NCI-H1417 (cell line): ENCODE results near the gene CCNJL.

ENCODE experiments used
- DNase-seq, 3 experiments: peaks; one replicate each; lab custom pipeline; 2025; lab: John Stamatoyannopoulos, UW

Gene CCNJL

DNA sequence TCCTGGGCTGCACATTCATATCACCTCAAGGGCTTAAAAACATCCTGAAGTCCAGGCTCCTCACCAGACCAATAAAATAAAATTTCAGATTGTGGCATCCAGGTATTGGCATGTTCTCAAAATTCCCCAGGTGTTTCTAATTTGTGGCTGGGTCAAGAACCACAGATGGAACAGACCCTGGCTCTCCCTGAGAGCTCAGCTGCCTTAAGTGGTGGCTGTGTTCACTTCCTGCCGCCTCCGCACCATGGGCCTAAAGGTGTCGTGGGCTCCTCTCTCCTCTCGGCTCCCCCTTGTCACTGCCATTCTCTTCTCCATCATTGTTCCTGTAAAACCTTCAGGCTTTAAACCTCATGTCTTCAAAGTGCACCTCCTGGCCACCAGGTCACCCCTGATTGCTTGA is 17.8 kb upstream of the CCNJL start:
- no peak for DNase-seq

DNA sequence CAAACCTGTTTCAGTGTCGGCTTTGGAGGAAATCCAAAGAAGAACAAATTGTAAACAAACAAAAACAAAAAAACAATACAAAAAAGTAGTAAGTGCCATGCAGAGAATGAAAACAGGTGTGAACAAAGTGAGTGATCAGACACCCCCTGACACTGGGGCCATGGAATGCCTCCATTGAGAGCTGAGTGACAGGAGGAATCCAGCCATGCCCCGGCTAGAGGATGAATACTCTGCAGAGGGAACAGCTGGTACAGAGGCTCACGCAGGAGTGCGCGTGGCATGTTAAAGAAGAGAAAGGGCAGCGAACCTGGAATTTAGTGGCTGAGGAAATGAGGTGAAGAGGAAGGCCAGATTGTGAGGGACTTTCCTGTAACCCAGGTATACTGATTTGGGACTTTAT is 15.5 kb upstream of the CCNJL start:
- no peak for DNase-seq

DNA sequence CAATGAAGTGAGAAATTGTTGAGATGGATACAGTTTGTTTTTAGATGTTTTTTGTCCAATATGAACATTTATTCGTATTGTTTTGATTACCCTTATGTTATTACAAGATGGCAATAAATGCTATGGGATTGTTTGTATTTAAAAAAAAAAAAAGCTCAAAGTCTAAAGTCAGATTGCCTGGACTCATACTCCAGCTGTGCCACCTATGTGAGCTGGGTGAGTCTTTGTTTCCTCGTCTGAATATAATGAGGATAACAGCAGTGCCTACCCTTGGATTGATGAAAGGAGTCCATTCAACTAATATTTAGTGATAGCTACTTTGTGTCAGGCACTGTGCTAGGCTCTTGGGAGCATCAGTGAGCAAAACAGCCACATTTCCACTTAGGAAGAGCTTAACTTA is 14.6 kb upstream of the CCNJL start:
- DNase-seq: no peak

DNA sequence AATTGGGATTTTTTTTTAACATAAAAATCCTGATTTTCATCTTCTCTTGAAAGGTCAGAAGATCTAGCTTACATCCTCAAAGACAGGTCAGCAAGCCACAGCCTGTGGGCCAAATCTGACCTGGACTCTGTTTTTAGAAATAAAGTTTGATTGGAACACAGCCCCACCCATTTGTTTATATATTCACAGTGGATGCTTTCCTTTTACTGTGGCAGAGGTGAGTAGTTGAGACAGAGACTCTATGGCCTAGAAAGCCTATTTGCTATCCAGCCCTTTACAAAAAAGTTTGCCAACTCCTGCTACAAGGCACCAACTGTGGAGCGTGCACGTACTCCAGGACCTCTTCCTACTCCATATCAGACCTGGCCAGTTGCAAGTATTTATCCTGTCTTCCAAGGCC is 13.4 kb upstream of the CCNJL start:
- DNase-seq: no peak

DNA sequence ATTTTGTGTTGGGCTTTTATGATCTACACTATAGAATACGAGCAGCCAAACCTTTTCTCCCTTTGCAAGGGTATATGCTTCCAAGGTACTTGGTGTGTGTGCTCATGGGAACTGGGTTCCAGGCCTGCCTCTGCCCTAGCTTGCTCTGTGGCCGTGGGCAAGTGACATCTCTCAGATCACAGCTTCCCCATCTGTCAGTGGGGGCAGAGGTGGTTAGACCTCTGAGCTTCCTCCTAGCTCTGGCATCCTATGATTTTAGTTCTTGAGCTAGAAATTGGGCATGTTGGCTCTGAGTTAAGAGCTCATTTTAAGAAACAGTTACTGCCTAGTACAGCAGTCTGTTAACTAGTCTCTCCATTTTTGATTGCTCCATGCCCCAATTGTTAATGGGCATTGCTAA is 12.5 kb upstream of the CCNJL start:
- DNase-seq: no peak

DNA sequence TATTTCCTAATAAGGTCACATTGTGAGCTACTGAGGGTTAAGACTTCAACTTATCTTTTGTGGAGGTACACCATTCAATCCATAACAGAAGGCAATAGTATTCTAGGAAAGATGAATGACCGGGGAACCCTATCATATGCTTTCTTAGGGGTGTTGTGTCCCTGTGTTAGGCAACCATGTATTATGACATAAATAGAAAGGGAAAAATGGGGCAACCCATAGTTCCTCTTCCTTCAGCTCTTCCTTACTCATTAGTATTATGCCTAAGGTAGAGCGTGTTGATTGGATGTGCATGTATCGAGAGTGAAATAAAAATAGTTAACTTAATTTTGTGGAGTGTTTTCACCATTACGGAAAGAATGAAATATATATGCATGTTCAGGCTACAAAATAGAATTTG is 6.0 kb upstream of the CCNJL start:
- DNase-seq: no peak

DNA sequence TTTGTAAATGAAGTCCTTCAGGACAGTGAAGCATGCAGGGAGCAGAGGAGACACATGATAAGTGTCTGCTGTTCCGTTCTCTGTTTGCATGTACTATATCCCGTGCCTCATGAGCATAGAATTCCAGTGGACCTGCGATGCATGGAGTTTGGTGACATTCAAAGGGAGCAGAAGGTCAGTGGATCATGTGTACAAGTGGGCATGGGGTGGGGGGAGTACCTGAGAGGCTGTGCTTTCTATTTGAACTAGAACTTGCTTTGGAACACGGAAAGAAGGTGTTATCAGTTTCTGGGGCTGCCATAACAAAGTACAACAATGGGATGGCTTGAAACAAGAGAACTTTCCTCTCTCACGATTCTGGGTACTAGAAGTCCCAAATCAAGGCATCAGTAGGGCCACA is 5.1 kb upstream of the CCNJL start:
- no peak for DNase-seq

DNA sequence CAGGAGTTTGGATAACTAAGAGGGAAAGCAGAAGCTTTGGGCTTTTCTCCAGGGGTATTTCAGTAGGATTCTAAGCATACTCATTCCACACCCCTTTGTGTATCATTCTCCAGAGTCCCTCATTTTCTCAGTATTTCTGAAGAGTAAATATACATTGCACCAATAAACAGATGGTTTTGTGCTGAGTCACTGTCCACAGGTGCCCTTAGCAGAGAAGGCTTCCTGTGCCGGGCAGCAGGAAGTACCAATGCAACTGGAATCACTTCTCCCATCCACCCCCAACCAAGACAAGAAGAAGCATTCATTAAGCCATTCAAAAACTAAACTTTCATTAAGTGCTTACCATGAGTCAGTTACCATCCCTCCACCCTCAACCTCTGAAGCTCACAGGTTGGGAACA is 3.6 kb upstream of the CCNJL start:
- peak in 2 of 3 experiments; percentile 3 to 55 for DNase-seq

DNA sequence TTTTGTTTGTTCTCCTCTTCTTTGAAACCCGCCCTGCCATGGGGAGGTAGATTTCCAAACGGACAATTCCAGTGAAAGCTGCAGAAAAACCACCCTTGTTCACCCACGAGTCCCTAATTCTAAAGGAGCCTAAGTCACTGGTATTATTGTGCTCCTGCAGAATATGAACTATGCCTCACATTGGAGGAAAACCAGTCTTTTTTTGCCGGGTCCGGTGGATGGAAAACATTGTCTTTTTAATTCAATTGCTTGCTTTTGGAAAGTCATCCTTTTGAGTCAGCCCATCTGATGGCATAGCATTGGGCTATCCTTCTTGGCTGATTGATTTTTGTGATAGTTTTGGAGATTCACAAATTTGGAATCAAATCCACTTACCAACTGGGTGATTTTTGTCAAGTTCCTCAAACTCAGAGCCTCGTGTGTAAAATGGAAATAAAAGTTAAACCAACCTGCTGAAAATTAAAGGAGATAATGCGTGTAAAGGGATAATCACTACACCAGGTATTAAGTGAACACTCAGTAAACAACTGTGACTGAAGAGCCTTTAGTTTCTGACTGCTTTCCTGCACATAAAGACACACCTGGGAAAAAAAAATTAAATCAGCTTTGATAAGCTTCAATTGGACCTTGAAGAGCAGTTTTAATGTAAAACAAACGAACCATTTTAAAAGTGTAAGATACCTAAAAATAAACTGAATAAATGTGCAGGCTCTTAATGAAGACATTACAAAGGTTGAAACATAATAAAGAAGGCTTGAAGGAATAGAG is 780 bp upstream of the CCNJL start:
- DNase-seq: peak in 2 of 3 experiments; percentile 40 to 68

DNA sequence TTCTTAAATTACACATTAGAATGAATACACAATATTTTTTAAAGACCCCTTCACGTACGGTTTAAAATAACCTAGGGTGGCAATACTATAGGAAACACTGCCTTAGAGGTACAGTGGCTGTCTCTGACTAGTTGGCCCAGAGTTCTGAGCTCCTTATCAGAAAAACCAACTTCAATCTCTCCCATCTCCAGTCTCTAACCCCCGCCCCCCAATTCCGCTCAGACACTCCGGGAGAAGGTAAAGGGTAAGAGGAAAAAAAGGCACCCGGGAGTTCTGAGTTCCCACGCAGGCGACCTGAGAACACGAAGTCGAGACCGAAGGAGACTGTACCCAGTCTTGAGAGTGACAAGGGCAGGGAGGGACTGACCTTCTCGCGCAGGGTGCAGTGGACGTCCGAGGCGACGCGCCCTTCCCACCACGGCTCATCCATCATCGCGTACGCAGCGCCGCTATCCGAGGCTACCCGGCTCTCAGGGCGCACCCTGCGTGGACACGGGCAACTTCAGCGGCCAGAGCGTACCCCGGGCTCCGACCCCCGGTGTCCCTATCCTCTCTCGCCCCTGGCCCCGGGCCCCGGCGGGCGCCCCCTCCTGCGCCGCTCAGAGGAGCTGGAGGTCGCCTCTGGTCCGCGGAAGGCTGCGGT is 752 bp downstream of the CCNJL start:
- DNase-seq: no peak

DNA sequence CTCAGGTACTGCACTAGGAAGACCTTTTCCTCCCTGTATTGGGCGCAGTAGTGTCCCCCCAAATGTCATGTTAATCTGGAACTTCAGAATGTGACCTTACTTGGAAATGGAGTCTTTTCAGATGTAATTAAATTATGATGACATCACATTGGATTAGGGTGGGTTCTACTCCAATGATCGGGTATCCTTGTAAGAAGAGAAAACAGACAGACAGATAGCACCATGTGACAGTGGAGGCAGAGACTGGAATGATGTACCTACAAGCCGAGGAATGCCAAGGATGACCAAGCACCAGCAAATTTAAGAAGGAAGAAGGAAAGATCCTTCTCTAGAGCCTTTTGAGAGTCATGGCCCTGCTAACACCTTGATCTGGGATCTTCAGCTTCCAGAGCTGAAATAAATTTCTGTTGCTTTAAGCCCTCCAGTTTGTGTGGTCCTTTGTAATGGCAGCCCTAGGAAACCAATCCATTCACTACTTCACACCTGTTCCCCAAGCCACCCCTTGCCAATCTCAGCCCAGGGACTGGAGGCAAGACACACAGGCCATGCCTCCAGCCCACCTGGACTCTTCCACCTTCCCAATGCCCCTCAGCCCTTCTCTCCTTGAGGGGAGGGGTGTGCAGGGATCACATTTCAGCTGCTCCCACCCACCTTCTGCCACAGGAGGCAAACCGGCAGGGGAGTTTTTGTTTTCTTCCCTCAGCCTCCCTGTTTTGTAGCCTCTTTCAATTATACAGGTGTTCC is 1.6 kb downstream of the CCNJL start:
- no peak for DNase-seq

DNA sequence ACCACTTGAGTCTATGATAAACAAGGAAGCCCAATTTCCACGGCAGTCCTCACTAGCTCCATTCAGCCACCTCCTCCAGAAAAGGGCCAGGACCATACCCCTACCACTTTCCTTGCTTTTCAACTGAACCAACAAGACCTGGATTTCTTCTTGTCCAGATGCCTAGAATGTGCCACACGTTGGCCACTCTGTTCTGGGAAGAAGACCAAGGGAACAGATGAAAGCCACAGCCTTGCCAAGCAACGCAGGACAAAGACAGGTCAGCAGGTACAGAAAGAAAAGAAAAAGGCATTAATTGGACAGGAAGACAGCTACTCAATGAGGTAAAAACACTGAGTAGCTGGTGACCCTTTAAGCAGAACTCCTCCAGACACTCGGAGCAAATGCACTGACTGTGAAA is 2.2 kb downstream of the CCNJL start:
- DNase-seq: no peak

DNA sequence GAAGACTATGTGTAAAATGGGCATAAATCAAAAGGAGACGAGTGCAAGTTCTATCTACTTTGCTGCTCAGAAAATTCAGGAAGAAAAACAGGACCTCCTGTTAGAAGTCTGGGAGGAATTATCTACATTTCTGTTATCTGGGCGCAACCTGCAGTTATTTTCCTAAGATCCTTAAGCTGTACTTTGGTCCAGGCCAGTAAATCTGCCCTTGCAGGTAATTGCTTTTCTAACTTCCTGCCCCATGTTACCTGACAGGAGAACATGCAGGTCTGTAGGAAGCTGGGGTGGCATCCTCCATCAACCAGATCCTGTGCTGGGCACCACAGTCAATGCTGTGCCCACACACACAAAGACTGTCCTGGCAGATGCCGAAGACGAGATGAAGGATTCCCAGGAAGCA is 5.7 kb downstream of the CCNJL start:
- no peak for DNase-seq

DNA sequence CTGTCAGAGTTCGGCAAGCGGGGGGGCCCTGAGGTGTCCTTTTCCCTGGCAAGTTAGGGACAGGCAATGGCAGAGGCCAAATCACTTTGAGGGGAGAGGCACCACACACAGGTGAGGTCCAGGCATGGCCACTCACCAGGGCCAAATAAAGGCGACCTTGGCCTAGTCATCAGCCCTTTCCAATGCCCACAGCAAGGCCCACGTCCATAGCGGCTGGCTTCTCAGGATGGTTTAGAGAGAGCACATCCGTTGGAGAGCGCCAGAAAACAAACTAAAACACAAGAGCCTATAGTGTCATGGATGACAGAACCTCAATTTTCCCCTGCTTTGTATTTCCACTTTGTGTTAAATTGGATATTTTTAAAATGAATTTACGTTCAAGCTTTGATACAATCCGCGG is 7.0 kb downstream of the CCNJL start:
- no peak for DNase-seq

DNA sequence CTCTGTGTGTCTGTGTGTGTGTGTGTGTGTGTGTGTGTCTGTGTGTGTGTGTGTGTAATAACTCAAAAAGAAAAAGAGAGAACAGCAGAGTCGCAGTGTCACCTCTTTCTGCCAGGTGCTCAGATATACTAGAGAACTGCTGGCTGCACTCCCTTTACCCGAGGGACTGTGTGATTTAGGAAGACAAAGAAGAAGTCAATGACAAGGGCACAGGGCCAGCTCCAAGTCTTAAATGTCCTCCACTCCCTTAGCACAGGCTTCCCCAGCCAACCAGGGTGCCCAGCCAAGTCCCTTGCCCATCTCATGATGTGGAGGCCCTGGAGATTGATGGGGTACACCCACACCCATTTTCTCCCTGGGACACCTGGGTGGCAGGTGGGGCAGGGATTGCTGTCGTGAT is 8.7 kb downstream of the CCNJL start:
- DNase-seq: no peak

DNA sequence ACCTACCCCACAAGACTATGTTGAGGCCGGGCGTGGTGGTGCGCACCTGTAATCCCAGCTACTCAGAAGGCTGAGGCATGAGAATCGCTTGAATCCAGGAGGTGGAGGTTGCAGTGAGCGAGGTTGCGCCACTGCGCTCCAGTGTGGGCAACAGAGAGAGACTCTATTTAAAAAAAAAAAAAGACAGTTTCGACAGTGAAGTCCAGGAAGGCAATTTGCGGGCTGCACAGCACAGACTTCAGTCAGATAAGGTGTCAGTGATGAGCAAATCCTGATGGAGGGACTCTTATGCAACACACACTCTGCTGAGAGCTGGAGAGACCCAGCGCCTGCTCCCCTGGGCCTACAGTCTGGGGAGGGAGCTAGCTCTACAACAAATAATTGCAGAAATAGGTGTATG is 14.2 kb downstream of the CCNJL start:
- no peak for DNase-seq

DNA sequence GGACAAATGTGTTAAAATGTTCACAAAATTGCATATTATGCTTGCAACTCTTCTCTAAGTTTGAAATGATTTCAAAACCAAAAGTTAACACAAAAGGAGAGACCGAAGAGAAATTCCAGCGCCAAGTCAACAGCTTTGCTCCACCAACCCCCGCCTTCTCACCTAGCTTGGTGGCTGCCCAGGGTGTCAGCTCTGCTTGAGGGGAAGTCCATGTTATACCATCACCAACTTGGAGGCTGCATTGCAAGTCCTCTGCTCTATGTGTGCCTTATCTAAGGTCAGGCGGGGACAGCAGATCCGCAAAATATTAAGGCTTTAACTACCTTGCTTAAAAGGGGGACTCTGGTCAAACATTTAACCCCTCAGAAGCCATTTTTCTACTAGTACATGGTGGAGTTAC is 14.6 kb downstream of the CCNJL start:
- DNase-seq: no peak

DNA sequence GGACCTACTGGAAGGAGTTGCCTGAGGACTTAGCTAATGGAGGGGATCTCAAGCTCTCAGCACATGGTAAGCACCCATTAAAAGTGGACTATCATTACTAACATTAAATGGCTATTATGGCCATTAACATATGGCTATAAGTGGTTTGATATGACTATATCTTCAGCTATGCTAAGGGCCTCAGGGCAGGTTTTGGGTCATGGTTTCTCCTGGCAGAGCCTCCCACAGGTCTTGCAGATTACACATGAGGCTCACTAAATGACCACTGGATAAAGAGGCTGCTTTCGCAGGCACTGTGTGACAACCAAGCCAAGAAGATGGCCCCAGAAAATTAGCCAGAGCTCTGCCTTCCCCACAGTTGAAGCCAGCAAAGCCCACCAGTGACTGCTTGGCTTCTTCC is 15.4 kb downstream of the CCNJL start:
- DNase-seq: no peak

DNA sequence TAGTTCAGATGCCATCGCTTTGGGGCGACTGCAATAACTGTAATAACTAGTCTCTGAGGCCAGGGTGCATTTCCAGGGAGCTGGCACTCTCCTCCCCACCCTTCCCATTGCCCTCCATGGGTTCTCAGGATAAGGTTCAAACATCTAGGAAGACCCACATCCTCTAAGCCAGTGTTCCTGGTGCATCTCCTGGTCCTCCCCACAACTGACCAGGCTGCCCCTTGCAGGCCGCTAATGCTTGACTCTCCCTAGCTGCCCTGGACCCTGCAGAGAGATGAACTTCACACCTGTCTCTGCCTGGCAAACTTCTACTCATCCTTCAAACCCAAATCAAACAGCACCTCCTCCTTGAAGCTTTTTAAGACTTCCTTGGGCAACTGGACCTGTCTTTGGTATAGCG is 15.9 kb downstream of the CCNJL start:
- no peak for DNase-seq

DNA sequence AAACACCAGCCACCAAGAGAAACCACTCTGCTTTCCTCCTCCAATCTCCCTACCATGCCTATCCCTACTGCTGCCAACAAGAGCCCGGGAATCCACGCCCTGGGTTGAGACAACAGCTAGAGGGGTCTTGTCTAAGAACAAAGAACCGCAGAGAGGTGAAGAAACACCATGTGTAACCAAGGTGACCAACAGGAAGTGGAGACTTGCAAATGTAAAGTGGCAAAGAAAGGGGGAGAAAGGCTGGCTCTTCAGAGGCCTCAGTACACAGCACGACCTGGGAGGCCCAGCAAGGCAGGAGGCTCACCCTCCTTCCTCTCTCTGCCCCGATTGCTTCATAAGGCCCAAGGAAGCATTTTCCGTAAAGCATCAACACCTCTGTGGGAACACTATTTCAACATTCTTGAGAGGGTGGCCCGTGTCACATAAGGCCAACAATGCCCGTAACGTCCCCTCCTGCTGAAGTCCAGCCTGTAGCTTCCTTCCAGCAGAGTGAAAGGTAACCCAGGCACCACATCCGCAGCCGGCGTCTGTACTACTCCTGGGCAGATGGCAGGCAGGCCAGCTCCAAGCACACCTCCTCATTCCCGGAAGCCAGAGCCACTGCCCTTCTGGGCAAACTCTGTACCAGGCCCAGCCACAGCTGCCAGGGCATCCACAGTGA is 18.3 kb downstream of the CCNJL start:
- no peak for DNase-seq

DNA sequence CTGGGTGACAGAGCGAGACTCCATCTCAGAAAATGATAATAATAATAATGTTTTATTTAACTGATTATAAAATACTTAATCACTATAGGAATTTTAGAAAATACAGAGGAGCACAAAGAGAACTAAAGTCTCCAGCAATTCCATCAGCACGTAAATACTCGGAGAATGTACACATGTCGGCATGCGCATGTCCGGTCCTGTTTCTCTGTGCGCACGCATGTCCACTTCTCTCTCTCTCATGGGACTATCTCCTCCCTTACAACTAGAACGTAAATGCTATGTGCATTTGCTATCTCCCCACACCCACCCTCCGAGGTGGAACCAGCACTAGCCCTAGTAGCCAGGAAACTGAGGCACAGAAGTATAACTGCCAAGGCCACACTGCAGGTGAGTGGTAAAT is 19.0 kb downstream of the CCNJL start:
- no peak for DNase-seq

DNA sequence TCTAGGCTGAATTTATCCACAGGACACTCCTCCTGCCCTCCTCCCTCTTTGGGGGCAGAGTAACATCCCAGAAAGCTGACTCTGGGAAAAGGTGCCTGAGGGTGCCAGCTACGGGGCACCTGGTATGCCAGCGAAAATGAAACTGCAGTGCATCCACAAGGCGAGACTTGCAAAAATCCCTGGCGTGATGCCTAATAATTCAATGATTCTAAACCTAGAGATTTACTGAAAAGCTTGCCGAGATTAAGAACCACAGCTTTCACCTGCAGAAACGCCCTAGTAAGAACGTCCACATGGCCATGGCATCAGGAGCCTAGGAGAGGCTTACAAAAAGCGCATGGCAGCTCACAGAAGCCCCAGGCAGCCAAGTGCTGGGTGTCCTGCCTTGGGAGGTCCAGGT is 20.9 kb downstream of the CCNJL start:
- DNase-seq: no peak

DNA sequence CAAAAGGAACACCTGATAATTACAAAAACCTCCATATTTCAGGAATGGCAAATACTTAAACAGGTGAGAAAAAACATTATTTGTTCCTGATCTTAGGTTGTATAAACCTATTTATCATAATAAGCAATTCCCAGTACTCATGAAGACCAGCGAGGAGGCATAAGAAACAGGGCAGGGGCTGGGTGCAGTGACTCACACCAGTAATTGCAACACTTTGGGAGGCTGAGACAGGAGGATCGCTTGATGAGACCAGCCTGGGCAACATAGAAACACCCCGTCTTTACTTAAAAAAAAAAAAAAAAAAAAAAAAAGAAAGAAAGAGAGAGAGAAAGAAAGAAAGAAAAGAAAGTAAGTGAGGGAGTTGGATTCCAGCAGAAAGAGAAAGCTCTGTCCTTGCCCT is 21.6 kb downstream of the CCNJL start:
- DNase-seq: no peak
